GM12892 (cell line): Measurements from ENCODE around the gene CDC42SE2.
"Not testable (repeated sequence)": the region's sequence is repeated elsewhere in the genome, so short reads cannot be mapped to it uniquely, and the experiment has no call there.

Source experiments
- DNase-seq: peaks from one replicate; pipeline ENCODE4 v3.0.0; 2011; ENCODE audit not compliant: insufficient read length
- FAIRE-seq: peaks from 2 replicates; lab custom pipeline; 2011; peaks lifted over from hg19 to GRCh38; lab: Jason Lieb, UNC
- POLR2A ChIP-seq: IDR thresholded peaks from 2 replicates; pipeline ENCODE4 v1.6.1; 2011; ENCODE audit warnings: low read depth, low read length, control low read depth
- POLR2AphosphoS5 ChIP-seq: IDR thresholded peaks from 2 replicates; pipeline ENCODE4 v1.6.1; 2011; ENCODE audit warnings: low read depth, low read length, control low read depth
- TAF1 ChIP-seq: IDR thresholded peaks from 2 replicates; pipeline ENCODE4 v1.6.1; 2011; ENCODE audit warnings: low read depth, mild to moderate bottlenecking, control low read depth, low read length, borderline replicate concordance

CDC42SE2 gene

DNA sequence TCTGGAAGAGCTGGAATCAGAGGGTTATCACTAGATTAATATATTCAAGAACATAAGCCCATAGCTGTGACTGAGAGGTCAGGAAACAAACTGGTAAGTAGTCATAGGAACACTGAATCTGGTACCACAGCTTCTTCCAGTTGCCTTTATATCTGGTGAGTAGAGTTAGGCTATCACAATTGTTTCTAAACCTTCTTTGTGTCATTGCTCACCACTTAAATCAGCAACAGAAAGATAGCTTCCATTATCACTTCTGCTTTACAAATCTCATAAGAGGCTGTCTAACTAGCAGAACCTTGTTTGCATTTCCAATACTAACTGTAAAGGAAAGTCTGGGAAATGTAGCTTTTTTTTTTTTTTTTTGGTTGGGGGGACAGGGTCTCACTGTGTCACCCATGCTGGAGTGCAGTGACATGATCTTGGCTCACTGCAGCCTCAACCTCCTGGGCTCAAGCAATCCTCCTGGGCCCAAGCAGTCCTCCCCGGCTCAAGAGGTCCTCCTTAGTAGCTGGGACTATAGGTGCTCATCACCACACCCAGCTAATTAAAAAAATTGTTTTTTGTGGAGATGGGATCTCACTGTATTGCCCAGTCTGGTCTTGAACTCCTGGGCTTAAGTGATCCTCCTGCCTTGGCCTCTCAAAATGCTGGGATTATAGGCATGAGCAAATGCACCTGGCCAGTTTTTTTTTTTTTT is 22.0 kb downstream of the CDC42SE2 start:
- DNase-seq, result no peak
- peak; percentile 63 for FAIRE-seq
- no peak for TF ChIP-seq TAF1
- no peak for TF ChIP-seq POLR2A
- no peak for TF ChIP-seq POLR2AphosphoS5

DNA sequence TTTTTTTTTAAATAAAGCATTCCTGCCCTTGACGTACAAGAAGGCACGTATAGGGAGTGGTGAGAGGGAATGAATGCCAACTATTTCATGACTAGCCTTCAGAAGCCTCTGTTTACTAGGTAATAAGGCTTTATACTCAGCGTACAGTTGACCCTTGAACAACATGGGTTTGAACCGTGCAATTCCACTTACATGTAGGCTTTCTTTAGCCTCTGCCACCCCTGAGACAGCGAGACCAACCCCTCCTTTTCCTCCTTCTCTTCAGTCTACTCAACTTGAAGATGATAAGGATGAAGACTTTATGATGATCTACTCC is 22.5 kb downstream of the CDC42SE2 start:
- FAIRE-seq (peak; percentile 56), DNase-seq (no peak)
- no peak for TF ChIP-seq POLR2A
- no peak for TF ChIP-seq POLR2AphosphoS5
- no peak for TF ChIP-seq TAF1

DNA sequence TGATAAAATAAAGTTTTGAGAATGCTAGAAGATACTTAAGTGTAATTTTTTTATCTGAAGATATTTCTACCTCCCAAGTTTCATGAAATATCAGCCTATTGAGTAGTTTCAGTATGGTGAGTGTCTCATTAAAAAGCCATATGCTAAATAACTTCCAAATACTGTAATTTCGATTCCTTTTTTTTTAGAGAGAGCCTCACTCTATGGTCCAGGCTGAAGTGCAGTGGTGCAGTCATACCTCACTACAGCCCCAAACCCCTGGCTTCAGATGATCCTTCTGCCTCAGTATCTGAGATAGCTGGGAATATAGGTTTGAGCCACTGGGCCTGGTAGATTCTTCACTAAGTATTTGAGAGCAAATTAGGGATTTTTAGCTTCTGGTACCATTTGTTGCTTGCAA is 24.5 kb downstream of the CDC42SE2 start:
- no peak for TF ChIP-seq POLR2AphosphoS5
- TF ChIP-seq POLR2A, result no peak
- TF ChIP-seq TAF1, result no peak
- no peak for FAIRE-seq
- DNase-seq, result no peak

DNA sequence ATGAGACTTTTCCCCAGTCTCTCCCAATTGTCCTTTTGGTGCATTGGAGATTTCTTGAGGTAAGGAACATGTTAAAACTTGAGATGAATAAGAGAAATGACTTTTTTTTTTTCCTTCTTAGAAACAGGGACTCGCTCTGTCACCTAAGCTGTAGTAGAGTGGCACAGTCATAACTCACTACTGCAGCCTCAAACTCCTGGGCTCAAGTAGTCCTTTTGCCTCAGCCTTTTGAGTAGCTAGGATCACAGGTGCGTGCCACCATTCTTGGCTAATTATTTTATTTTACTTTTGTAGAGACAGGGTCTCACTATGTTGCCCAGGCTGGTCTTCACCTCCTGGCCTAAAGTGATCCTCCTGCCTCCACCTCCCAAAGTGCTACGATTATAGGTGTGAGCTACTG is 25.9 kb downstream of the CDC42SE2 start:
- FAIRE-seq, result no peak
- DNase-seq, result no peak
- TF ChIP-seq POLR2A, result no peak
- no peak for TF ChIP-seq TAF1
- no peak for TF ChIP-seq POLR2AphosphoS5

DNA sequence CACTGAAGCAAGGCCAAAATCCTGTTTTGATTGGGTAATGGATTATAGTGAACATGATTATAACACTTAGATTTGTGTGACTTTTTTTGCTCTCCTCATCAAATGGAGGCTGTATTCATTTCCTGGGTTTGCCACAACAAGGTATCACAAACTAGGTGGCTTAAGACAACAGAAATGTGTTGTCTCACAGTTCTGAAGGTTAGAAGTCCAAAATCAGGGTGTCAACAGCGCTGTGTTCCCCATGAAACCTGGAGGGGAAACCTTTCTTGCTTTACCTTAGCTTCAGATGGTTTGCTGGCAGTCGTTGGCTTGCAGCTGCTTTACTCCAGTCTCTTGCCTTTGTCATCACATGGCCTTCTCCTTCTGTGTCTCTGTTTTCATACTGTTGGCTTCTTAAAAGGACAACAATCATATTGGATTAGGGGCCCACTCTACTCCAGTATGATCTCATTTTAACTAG is 32.4 kb downstream of the CDC42SE2 start:
- no peak for FAIRE-seq
- TF ChIP-seq POLR2A (no peak), TAF1 (no peak), POLR2AphosphoS5 (no peak)
- DNase-seq, result no peak

DNA sequence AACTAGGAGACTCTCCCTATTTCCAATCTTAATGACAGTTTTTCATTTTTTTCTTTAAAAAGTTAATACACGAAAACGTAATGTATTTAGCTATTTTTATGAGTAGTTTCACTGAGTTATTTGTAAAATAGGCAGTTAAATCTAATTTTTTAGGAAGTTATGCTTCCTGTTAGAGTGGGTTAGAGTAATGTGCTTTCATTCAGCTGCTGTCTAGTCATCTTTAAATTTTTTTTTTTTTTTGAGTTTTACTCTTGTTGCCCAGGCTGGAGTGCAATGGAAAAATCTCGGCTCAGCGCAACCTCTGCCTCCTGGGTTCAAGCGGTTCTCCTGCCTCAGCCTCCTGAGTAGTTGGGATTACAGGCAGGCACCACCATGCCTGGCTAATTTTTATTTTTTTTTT is 34.0 kb downstream of the CDC42SE2 start:
- DNase-seq, result no peak
- TF ChIP-seq POLR2AphosphoS5 (no peak), TAF1 (no peak), POLR2A (no peak)
- no peak for FAIRE-seq

DNA sequence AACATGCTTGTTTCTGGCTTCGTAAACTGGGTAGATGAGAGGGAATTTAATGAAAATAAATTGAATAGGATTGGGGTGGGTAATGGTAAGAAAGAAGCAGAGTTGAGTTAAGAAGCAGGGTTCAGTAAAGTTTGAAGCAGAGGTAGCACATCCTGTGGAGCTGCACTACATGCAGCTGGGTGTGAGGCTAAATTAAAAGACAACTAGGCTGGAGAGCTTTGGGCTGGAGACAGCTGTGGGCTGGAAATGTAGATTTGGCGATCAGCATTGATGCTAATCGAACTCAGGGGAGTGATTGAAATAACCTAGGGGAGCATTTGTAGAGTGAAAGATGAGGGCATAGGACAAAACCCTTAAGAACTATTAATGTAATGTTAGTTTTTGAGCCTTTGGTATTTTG is 35.6 kb downstream of the CDC42SE2 start:
- TF ChIP-seq TAF1 (no peak), POLR2AphosphoS5 (no peak), POLR2A (no peak)
- no peak for DNase-seq
- FAIRE-seq, result no peak

DNA sequence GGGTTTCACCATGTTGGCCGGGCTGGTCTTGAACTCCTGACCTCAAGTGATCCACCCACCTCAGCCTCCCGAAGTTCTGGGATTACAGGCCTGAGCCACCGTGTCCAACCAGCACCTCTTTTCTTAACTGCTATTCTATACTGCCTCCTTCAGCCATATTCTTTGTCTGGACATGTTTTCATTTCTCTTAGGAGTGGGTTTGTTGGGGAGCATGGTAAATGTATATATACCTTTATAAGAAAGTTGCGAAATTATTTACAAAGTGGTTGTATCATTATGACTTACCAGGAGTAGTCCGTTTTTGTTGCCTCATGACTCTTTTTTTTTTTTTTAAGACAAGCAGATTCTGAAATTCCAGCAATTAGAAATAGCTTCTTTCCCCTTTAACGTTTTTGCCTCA is 38.7 kb downstream of the CDC42SE2 start:
- no peak for DNase-seq
- no peak for FAIRE-seq
- TF ChIP-seq POLR2A (no peak), POLR2AphosphoS5 (no peak)

DNA sequence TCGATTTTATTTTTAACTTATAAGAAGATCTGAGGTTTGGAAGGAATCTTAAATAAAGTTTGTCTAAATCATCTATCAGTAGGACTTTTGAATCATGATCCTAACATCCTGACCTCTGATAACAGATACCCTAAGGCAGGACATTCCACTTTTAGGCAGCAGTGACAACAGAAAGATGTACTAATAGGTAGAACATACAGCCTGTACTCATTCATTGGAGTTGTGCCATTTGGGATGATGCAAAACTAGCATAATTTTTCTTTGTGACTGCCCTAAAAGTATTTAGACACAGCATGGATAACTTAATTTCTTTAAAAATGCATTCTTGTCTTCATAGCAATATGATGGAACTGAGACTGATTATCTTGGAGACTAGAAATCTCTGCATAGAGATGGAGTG is 39.7 kb downstream of the CDC42SE2 start:
- FAIRE-seq (no peak), DNase-seq (no peak)

DNA sequence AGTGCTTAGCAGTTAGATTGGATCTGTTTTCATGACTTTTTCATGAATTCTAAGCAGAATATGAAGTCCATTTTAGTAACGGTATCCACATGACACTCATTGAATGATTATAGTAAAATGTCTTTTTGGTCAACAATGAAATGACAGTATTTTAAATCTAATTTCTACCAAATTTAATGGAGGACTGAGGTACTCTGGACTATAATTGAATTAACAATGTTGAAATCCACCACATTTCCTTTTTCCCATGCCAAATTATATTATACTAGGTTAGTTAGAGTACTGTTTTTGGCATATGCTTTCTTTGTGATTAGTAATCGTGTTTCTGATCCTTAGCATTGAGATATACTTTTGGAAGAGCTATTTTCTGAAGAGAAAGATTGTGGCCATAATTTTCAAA is 40.6 kb downstream of the CDC42SE2 start:
- no peak for DNase-seq
- FAIRE-seq, result no peak
- TF ChIP-seq TAF1, result no peak
- no peak for TF ChIP-seq POLR2AphosphoS5
- TF ChIP-seq POLR2A, result no peak

More for the DNA sequence above, 39.7 kb downstream of the CDC42SE2 start:
- TF ChIP-seq POLR2AphosphoS5, result no peak
- TF ChIP-seq TAF1, result no peak
- no peak for TF ChIP-seq POLR2A

DNA sequence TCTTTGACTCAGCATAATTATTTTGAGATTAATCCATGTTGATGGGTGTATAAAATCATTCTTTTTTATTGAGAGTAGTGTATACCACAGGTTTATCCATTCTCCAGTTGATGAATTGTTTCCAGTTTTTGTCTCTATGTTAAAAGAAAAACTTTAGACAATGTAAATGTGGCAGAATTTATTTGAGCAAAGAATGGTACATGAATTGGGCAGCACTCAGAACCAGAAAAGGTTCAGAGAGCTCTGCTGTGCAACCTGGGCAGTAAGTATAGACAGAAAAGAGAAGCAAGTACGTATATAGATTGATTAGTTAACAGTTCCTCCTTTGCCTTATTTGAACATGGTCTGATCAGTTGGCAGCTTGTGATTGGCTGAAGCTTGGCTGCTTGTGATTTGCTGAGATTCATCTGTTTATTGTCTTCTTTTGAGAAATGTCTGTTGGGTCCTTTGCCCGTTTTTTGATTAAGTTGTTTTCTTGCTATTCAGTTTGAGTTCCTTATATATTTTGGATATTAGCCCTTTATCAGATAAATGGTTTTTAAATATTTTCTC is 41.4 kb downstream of the CDC42SE2 start:
- DNase-seq (no peak), FAIRE-seq (no peak)
- TF ChIP-seq POLR2A, result no peak
- TF ChIP-seq POLR2AphosphoS5, result no peak
- TF ChIP-seq TAF1, result no peak

DNA sequence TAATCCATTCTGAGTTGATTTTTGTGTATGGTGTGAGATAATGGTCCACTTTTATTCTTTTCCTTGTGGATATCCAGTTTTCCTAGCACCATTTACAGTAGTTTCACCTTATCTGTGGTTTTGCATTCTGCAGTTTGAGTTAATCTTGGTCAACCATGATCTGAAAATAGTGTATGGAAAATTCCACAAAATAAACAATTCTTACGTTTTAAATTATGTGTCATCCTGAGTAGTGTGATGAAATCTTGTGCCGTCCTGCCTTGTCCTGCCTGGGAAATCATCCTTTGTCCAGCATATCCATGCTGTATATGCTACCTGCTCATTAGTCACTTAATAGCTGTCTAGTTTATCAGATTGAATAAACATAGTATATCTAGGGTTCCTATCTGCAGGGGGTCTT is 42.1 kb downstream of the CDC42SE2 start:
- TF ChIP-seq TAF1, result no peak
- TF ChIP-seq POLR2AphosphoS5, result no peak
- TF ChIP-seq POLR2A, result no peak
- FAIRE-seq (no peak), DNase-seq (no peak)

DNA sequence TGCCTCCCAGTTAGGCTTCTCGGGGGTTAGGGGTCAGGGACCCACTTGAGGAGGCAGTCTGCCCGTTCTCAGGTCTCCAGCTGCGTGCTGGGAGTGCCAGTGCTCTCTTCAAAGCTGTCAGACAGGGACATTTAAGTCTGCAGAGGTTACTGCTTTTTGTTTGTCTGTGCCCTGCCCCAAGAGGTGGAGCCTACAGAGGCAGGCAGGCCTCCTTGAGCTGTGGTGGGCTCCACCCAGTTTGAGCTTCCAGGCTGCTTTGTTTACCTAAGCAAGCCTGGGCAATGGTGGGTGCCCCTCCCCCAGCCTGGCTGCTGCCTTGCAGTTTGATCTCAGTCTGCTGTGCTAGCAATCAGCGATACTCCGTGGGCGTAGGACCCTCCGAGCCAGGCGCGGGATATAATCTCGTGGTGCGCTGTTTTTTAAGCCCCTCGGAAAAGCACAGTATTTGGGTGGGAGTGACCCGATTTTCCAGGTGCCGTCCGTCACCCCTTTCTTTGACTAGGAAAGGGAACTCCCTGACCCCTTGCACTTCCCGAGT is 48.5 kb downstream of the CDC42SE2 start:
- not testable (repeated sequence) for FAIRE-seq, DNase-seq
